Suprapubic skin (tissue), 4 donors: ENCODE results near the gene TMEM63A. TPM values are rescaled to one million over a fixed set of nuclear protein-coding genes. Genes with fewer than 3 reads are reported as not detected.
A peak's percentile ranks its signal among the peaks of the same experiment; 100 is the strongest.

Experiments
- DNase-seq, 2 donors: peaks; one replicate each; pipeline ENCODE4 v3.0.0-alpha.2; 2019; ENCODE audit warnings: low spot score in 2 of 2
- H3K27ac ChIP-seq: fragments of 200-600 bp; sonication (generic); one replicate; pipeline ENCODE4 v1.5.1; 2019
- H3K27me3 ChIP-seq: fragments of 200-600 bp; sonication (generic); one replicate; pipeline ENCODE4 v1.5.1; 2019
- H3K36me3 ChIP-seq: fragments of 200-600 bp; sonication (generic); one replicate; pipeline ENCODE4 v1.5.1; 2019
- H3K4me1 ChIP-seq: fragments of 200-600 bp; sonication (generic); one replicate; pipeline ENCODE4 v1.5.1; 2019
- H3K4me3 ChIP-seq: fragments of 200-600 bp; sonication (generic); one replicate; pipeline ENCODE4 v1.5.1; 2019; ENCODE audit warnings: mild to moderate bottlenecking
- H3K9me3 ChIP-seq: fragments of 200-600 bp; sonication (generic); one replicate; pipeline ENCODE4 v1.5.1; 2019
- EP300 ChIP-seq: sonication (generic); formaldehyde crosslinking; IDR thresholded peaks from one replicate; pipeline ENCODE4 v1.6.1; 2017; ENCODE audit warnings: antibody characterized with exemption
- POLR2A ChIP-seq, 2 donors: fragments of 450-650 bp; IDR thresholded peaks; one replicate each; pipeline ENCODE4 v1.6.1; 2017; ENCODE audit warnings: antibody characterized with exemption in 2 of 2, mild to moderate bottlenecking in 2 of 2, moderate library complexity in 2 of 2
- POLR2AphosphoS5 ChIP-seq, 3 donors: sonication (generic); formaldehyde crosslinking; IDR thresholded peaks; one replicate each; pipeline ENCODE4 v1.6.1; 2017; ENCODE audit warnings: antibody characterized with exemption in 3 of 3
- WGBS: methylation state at CpG from one replicate; pipeline ENCODE4 v1.1.5; 2018; 5-methylcytosine and 5-hydroxymethylcytosine counted together
- total RNA-seq, 4 donors: library from RNA; depleted of rRNA; stranded (reverse); fragments of >200 nt; gene quantifications; one replicate each; pipeline ENCODE4 v1.1.0, GENCODE V29; 2016
- TF ChIP-seq, protein P1 (sequence below), 2 donors: fragments of 200-600 bp in 1 of 2; fragments of 450-650 bp in 1 of 2; sonication (generic) in 1 of 2; IDR thresholded peaks; one replicate each; pipeline ENCODE4 v1.5.1; 2016 to 2019; ENCODE audit warnings: antibody characterized with exemption in 2 of 2, mild to moderate bottlenecking in 1 of 2, moderate library complexity in 1 of 2

The TMEM63A gene
- total RNA-seq, 4 donors from 2014 or later = 32.6 to 162 (median 48.9) TPM

DNA sequence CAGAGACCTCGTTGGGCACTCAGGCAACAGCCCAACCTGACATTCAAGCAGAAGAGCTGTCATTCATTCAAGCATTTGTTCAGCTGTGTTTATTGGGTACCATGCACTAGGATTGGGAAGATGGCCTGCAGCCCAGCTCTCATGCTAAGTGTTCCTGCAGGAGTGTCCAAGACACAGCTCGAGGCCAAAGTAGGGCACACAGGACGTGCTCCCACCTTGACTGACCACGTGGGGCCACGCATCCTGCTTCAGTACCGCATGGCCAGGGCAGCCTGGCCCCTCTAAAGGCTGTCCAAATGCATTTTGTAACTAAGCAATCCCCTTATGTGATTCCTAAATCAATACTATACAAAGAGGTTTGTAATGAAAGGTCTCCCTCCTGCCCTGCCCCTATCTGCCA, 32.2 kb upstream of the TMEM63A start:
- H3K9me3 ChIP-seq = no peaks in the 10 kb centered on the region
- H3K36me3 ChIP-seq = peaks cover 7% of the 10 kb centered on the region
- H3K4me1 ChIP-seq = peaks cover 19% of the 10 kb centered on the region
- H3K27me3 ChIP-seq = no peaks in the 10 kb centered on the region
- no peak overlapping the region for H3K4me3 ChIP-seq
- TF ChIP-seq, protein P1, sequence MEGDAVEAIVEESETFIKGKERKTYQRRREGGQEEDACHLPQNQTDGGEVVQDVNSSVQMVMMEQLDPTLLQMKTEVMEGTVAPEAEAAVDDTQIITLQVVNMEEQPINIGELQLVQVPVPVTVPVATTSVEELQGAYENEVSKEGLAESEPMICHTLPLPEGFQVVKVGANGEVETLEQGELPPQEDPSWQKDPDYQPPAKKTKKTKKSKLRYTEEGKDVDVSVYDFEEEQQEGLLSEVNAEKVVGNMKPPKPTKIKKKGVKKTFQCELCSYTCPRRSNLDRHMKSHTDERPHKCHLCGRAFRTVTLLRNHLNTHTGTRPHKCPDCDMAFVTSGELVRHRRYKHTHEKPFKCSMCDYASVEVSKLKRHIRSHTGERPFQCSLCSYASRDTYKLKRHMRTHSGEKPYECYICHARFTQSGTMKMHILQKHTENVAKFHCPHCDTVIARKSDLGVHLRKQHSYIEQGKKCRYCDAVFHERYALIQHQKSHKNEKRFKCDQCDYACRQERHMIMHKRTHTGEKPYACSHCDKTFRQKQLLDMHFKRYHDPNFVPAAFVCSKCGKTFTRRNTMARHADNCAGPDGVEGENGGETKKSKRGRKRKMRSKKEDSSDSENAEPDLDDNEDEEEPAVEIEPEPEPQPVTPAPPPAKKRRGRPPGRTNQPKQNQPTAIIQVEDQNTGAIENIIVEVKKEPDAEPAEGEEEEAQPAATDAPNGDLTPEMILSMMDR (IDR thresholded peaks at IDR 0.05) = no peak
- TF ChIP-seq POLR2AphosphoS5 (IDR thresholded peaks at IDR 0.05) (no peak), POLR2A (IDR thresholded peaks at IDR 0.05) (no peak), EP300 (no peak)
- 91% methylated on average over 4 of the region's 6 CpGs for WGBS
- DNase-seq = no peak
- no peak overlapping the region for H3K27ac ChIP-seq

DNA sequence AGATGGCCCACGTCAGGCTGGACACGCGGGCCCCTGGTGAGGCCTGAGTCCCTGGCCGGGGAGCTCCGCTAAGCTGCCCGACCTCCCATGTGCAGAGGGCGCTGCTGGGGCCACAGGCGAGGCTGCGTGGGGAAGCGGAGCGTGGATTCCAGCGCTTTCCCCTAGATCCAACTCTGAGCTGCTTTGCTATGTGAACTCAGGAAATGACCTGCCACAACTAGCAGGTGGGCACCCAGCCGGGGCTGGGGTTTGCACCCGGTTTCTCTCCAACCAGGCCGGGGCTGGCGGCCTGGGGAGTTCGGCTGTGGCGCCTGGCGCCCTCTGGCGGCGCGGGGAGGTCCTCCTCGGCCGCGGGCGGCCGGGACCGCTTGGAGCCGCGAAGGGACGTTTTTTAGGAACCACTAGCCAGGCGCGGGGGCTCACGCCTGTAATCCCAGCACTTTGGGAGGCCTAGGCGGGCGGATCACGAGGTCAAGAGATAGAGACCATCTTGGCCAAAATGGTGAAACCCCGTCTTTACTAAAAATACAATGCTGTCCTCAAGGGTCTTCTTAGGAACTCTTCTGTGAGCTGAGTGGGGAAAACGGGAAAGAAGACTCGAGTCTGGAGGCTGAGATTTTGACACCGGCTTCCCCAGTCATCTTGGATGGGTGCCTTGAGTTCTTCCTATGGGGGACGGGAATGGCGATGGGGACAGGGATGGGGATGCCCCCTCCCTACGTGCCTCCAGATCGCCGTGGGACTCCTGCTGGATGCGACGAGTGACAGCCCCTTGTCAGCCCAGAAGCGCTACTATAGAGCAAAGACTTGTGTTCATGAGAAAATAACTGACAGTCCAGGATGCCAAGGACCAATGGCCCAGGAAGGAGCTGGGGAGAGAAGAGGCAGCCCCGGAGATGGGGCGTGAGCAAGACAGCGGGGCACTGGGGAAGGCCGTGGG, 29.3 kb upstream of the TMEM63A start:
- no peaks in the 10 kb centered on the region for H3K27me3 ChIP-seq
- TF ChIP-seq, protein P1 (IDR thresholded peaks at IDR 0.05) = peak; percentile 40 to 87
- TF ChIP-seq POLR2AphosphoS5 (IDR thresholded peaks at IDR 0.05) = no peak
- peaks cover 7% of the 10 kb centered on the region for H3K36me3 ChIP-seq
- H3K9me3 ChIP-seq = no peaks in the 10 kb centered on the region
- H3K4me1 ChIP-seq = peaks cover 13% of the 10 kb centered on the region
- H3K27ac ChIP-seq = no peak overlapping the region
- DNase-seq = no peak
- 57% methylated on average over 41 of the region's 53 CpGs for WGBS
- H3K4me3 ChIP-seq = no peak overlapping the region

- Histone ChIP-seq H3K9me3 (no peaks in the 10 kb centered on the region), H3K4me1 (peaks cover 6% of the 10 kb centered on the region), H3K4me3 (no peak overlapping the region), H3K27me3 (no peaks in the 10 kb centered on the region), H3K36me3 (no peaks in the 10 kb centered on the region), H3K27ac (no peak overlapping the region)
- no peak for DNase-seq
- no peak for TF ChIP-seq POLR2A (IDR thresholded peaks at IDR 0.05)
- no peak for TF ChIP-seq EP300
- TF ChIP-seq, protein P1 (IDR thresholded peaks at IDR 0.05) = no peak
- no peak for TF ChIP-seq POLR2AphosphoS5 (IDR thresholded peaks at IDR 0.05)
- 100% methylated on average over 1 of the region's 1 CpG for WGBS
These were observed 27.3 kb upstream of the TMEM63A start for GRCh38 chr1:225909477-225909876.

DNA sequence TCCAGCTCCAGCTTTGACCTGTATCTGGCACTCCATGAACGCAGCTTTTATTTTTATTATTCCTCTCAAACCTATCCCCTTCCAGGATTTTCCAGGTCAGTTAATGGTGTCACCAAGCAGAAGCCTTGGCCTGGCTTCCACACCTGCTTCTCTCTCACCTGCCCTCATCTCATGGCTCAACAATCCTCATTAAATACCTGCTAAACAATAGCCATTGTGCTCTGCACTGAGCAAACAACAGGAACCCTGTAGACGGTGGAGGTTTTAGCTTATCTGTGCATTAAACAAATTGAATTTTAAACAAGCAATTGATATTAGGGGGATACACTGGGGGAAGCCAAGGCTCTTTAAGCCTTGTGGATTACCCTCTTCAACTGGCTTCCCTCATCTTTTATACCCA, 26.6 kb upstream of the TMEM63A start:
- no peak for TF ChIP-seq EP300
- TF ChIP-seq POLR2AphosphoS5 (IDR thresholded peaks at IDR 0.05) = no peak
- TF ChIP-seq, protein P1 (IDR thresholded peaks at IDR 0.05) = no peak
- 66% methylated on average over 2 of the region's 2 CpGs for WGBS
- no peaks in the 10 kb centered on the region for H3K9me3 ChIP-seq
- peaks cover 6% of the 10 kb centered on the region for H3K4me1 ChIP-seq
- no peak for DNase-seq
- no peak overlapping the region for H3K4me3 ChIP-seq
- no peak overlapping the region for H3K27ac ChIP-seq
- H3K36me3 ChIP-seq = no peaks in the 10 kb centered on the region
- H3K27me3 ChIP-seq = no peaks in the 10 kb centered on the region

GRCh38 chr1:225908013-225908640, 25.9 kb upstream of the TMEM63A start:
- H3K27ac ChIP-seq = no peak overlapping the region
- H3K27me3 ChIP-seq = no peaks in the 10 kb centered on the region
- no peak for DNase-seq
- H3K4me3 ChIP-seq = no peak overlapping the region
- no peaks in the 10 kb centered on the region for H3K9me3 ChIP-seq
- WGBS = 83% methylated on average over 5 of the region's 5 CpGs
- no peaks in the 10 kb centered on the region for H3K36me3 ChIP-seq
- peaks cover 6% of the 10 kb centered on the region for H3K4me1 ChIP-seq
- no peak for TF ChIP-seq POLR2AphosphoS5 (IDR thresholded peaks at IDR 0.05)
- TF ChIP-seq, protein P1 (IDR thresholded peaks at IDR 0.05) = no peak
- no peak for TF ChIP-seq EP300
- TF ChIP-seq POLR2A (IDR thresholded peaks at IDR 0.05) = no peak
